Measurements from ENCODE around the gene SEZ6.

The SEZ6 gene

GRCh38 chr17:29037739-29038084 is 31.9 kb upstream of the SEZ6 start:
- no peak for DNase-seq

DNA sequence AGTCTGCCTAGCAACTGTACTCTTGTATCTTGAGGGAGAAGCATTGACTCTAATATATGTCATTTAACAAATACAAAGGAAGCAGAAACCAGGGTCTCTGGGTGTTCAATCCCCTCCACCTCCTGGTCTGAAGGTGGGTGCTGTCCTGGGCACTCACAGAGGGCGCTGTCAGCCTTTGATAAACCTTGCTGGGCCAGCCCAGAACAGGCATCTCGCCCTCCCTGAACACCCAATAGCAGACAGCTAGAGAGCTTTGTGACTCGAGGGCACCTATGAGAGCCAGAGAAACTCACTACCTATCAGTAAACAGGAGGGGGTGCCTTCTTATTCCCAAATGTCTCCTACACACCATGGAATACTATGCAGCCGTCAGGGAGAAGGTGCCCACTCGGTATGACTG is 30.8 kb upstream of the SEZ6 start:
- DNase-seq = no peak

DNA sequence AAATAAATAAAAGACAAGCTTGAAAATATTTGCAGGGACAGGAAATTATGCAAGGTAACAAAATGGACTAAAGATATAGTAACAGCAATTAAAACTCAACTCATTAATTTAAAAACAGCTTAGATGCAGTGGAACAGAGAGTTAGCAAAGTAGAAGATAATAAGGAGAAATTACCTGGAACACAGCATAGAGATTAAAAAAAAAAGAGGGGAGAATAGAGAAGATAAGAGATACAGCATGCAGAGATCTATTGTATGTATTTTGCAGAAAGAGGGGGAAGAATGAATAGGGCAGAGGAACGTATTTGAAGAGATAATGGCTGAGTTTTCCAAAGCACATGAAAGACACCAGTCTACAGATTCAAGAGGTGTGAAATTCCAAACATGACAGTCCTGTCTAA is 28.7 kb upstream of the SEZ6 start:
- no peak for DNase-seq

DNA sequence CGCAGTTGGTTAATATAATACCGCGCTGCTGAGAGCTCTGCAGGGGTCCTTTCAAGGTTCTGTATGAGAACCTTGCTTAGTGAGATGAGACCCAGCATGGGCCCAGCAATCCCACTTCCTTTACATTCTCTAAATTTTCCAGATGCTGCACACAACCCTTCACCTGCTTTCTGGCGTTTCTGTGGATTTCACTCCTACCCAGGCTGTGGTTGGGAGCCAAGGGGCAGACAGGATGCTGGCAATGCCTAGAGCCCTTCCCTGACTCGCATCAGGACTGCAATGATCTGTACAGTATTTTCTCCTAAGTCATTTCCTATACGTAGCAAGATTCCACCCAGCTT is 27.0 kb upstream of the SEZ6 start:
- no peak for DNase-seq

- no peak for DNase-seq
These were observed 26.4 kb upstream of the SEZ6 start for GRCh38 chr17:29032013-29032856.

DNA sequence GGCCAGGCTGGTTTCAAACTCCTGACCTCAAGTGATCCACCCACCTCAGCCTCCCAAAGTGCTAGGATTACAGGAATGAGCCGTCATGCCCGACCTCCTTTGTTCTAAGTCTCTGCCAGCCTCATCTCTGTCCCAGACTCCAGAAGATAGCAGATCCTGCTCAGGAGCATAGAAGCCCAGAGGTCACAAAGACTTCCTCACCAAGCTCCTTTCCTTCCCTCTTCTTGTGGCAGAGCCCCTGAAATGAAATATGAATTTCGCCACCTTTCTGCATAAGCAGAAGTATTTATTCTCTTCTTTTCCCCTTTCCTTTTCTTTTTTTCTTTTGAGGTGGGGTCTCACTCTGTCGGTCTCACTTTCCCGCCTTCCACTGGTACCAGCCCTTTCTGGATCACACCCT is 25.7 kb upstream of the SEZ6 start:
- DNase-seq = no peak

GRCh38 chr17:29024316-29024952 is 18.6 kb upstream of the SEZ6 start:
- no peak for DNase-seq

- no peak for DNase-seq
These were observed 16.2 kb upstream of the SEZ6 start for GRCh38 chr17:29022074-29022473.

GRCh38 chr17:29021226-29021625 is 15.4 kb upstream of the SEZ6 start:
- no peak for DNase-seq

DNA sequence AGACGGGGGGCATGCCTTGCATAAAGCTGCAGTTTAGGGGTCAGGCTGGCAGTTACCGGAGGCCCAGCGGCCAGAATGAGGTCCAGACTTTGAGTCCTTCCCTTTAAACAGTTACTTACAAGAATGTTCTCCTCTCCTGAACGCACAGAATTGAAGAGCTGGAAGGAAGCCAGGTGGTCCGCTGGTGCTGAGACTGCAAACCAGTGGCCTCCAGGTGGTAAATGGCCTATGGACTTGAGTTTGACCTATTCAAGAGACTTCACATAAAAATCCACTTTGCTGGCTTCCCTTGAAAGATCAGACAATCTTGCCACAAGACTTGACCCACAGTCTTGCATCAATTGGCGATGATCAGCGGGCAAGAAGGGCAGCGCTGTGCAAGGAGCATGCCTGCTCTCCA is 14.7 kb upstream of the SEZ6 start:
- DNase-seq = no peak

GRCh38 chr17:29019475-29020181 is 13.8 kb upstream of the SEZ6 start:
- DNase-seq = no peak

- DNase-seq = no peak
These were observed 13.1 kb upstream of the SEZ6 start for GRCh38 chr17:29018788-29019474.

DNA sequence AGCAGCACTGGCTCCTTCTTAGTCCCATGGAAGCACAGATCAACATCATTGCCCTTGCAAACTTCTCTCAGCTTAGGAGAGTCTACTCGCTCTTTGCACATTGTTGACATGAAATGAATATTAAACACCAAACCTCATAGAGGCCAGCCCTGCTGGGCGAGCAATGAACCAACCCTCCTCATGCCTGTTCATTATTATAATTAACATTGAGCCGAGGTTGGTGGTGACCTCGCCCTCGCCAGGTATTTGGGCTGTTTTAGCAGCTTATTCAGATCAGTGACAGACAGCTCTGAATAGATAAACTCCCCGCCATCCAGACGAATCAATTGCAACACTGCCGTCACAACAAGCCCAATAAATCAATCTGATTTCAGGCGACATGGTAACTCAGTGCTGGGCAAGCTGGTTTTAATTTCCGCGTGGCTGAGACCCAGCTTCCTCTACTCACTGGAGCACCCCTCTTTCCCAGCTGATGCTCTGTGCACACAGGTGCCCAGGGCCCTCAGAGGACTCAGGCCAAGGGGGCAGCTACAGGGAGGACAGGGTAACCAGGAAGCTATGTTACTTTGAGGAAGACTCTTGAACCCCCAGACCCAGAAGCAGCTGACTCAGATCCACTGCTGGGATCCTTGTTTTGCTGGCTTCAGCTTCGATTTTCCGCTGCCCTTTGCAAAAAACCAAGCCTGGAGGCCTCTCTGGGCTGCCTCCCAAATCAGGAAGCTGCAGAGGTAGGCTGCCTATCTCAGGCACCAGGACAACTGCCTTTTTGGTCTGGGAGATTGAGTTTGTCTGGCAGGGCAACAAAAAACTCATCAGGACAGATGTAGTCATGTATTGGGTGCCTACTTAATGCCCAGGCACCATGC is 10.7 kb upstream of the SEZ6 start:
- no peak for DNase-seq

GRCh38 chr17:29014716-29015115 is 8.9 kb upstream of the SEZ6 start:
- DNase-seq = no peak

DNA sequence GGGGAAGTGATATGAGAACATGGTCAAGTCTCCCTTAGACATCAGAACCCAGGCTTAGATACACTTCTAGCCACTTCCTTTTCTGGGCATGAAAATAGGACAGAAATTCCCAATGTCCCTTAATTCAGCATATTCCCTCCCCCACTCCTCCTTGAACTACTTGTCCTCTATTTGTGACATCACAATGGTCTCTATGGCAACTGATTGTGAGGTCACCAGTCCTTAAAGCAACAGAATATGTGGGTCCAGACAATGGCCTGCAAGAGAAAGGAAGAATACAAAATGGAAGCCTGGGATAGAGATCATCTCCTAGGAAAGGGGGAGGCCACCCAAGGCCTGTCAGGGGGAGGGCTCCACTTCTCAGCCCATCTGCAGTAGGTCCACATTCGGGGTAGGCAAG is 6.7 kb upstream of the SEZ6 start:
- no peak for DNase-seq

DNA sequence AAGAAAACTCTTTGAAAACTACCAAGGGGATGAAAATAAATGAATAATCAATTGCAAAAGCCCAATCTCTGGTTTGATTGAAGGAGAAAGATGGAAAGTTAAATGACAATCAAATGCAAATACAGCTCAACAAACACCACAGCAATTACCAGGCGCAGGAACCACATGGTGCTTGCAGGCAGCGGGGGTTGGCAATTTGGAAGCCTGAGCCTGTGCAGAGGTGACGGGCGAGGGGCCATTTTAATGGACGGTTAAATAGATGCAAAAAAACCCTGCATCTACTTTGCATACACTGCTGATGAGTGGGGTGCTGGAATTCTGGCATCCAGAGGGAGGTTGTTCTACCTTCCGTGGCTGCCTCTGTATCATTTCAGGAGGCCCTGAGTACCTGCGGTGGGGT is 4.8 kb upstream of the SEZ6 start:
- no peak for DNase-seq

GRCh38 chr17:29010129-29010528 is 4.3 kb upstream of the SEZ6 start:
- DNase-seq = no peak

GRCh38 chr17:29008591-29008990 is 2.8 kb upstream of the SEZ6 start:
- DNase-seq = no peak

DNA sequence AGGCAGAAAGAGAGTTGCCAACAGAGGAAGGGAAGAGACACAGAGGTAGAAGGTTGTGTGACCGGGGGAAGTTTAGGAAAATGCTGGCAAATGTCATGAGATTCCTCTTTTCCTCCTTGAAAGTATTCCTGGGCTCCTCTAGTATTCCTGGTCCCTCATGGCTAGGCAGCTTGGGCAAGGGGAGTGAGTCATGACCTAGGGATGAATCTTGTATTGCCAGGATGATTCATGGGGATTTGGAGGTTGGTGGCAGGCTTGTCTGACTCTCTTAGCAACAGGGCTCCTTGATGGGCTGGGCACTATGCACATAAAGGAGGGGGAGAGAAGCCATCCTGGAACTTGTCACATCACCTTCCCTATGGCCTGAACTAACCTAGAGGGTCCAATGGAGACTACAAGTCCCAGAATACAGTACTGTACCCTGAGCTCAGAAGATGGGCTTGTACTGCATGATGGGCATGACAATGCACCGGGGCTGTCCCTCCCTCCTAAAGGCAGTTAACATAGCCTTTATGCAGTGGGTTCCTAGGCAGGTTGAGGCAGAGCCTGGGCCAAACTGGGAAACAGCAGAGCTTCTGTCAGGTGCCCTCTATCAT is 2.1 kb upstream of the SEZ6 start:
- no peak for DNase-seq

DNA sequence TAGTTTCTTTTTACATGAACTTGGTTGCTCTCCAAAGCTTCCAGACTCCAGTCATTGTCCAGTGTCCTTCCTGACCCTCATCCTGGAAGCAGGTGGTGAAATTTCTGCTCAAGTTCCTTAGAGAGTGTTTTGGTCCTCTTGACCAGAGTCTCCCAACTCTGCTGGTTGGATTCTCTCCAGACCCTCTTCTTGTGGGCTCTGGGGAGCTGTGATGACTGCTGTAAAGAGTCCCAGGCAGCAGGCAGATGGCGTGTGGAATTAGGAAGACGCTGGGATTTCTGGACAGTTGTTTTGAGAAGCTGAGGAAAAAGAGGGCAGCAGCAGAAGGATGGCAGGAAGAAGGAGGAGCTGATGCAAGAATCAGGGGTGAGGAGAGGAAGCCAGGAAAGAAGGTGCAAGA is 1.6 kb upstream of the SEZ6 start:
- no peak for DNase-seq

- no peak for DNase-seq
These were observed 1.6 kb downstream of the SEZ6 start for GRCh38 chr17:29004081-29004692.

DNA sequence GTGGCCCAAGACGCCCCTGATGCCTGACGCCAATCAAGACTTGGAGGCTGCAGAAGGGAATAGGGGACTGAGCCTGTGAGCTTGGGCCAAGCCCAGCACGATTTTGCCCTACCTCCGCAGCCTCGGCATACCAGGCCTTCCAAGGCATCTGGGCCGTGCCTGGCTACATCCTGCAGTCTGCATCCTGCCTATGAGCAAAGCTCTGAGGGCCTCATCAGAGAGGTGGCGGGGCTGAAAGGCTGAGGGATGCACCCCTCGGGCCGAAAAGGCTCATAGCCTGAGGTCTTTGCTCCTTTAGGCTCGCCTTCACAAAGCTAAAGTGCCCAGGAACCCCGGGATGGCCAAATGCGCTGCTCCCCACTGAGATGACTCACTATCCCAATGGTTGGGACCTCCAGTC is 2.5 kb downstream of the SEZ6 start:
- no peak for DNase-seq

Data from hippocampal formation (tissue), 2 donors.